Epithelial cell of prostate (primary cell): Measurements from ENCODE around the gene BSX.

ENCODE experiments used
- DNase-seq: peaks from one replicate; pipeline ENCODE4 v3.0.0-alpha.2; 2011; ENCODE audit warnings: low read depth, low spot score
- H3K27ac ChIP-seq: fragments of 450-650 bp; 2 replicates; pipeline ENCODE4 v1.5.1; 2017; ENCODE audit warnings: mild to moderate bottlenecking

The BSX gene

GRCh38 chr11:122976061-122976733, 5.4 kb downstream of the BSX start:
- H3K27ac ChIP-seq: no peak overlapping the region
- DNase-seq: no peak

GRCh38 chr11:122963961-122964360, 17.7 kb downstream of the BSX start:
- peak; percentile 1 for DNase-seq
- H3K27ac ChIP-seq: no peak overlapping the region

GRCh38 chr11:122954455-122954854, 27.2 kb downstream of the BSX start:
- H3K27ac ChIP-seq: no peak overlapping the region
- DNase-seq: no peak

- H3K27ac ChIP-seq: no peak overlapping the region
Measured at GRCh38 chr11:122951211-122951610, 30.4 kb downstream of the BSX start.

GRCh38 chr11:122938557-122938956, 43.1 kb downstream of the BSX start:
- H3K27ac ChIP-seq: no peak overlapping the region
- no peak for DNase-seq

More at GRCh38 chr11:122951211-122951610, 30.4 kb downstream of the BSX start:
- no peak for DNase-seq

GRCh38 chr11:122937983-122938382, 43.7 kb downstream of the BSX start:
- no peak for DNase-seq
- no peak overlapping the region for H3K27ac ChIP-seq

- H3K27ac ChIP-seq: no peak overlapping the region
- DNase-seq: no peak
Measured at GRCh38 chr11:122933416-122933815, 48.2 kb downstream of the BSX start.

- DNase-seq: no peak
- no peak overlapping the region for H3K27ac ChIP-seq
Measured at GRCh38 chr11:122931510-122931909, 50.1 kb downstream of the BSX start.
